NB4 (cell line): ENCODE data around the gene BCL2.

Source experiments
- CTCF ChIP-seq: IDR thresholded peaks from one replicate; pipeline ENCODE4 v1.5.1; 2012; ENCODE audit warnings: low read depth, low read length
- MYC ChIP-seq: IDR thresholded peaks from 2 replicates; pipeline ENCODE4 v1.6.1; 2011; ENCODE audit warnings: low read depth, low read length
- POLR2A ChIP-seq: IDR thresholded peaks from 2 replicates; pipeline ENCODE4 v1.6.1; 2011; ENCODE audit warnings: mild to moderate bottlenecking; ENCODE audit not compliant: insufficient read length; ENCODE audit errors: extremely low read depth

GRCh38 chr18:63307551-63308200 is 11.9 kb downstream of the BCL2 start:
- TF ChIP-seq POLR2A (no peak), CTCF (no peak), MYC (no peak)
